Large intestine (tissue), 3 donors: ENCODE measurements around the gene SCN11A. TPM values are rescaled to one million over a fixed set of nuclear protein-coding genes. Genes with fewer than 3 reads are reported as not detected.

Experiments
- DNase-seq, 2 donors: peaks; one replicate each; pipeline versions ENCODE4 v3.0.0 to v3.0.0-alpha.2; 2013
- H3K27ac ChIP-seq: one replicate; pipeline ENCODE4 v1.5.1; 2013; ENCODE audit warnings: low read length
- H3K27me3 ChIP-seq: 2 replicates; pipeline ENCODE4 v1.6.1; 2013; ENCODE audit warnings: low read length; ENCODE audit not compliant: control insufficient read depth, insufficient read depth
- H3K36me3 ChIP-seq: 2 replicates; pipeline ENCODE4 v1.6.1; 2013; ENCODE audit warnings: low read length; ENCODE audit not compliant: control insufficient read depth, insufficient read depth
- H3K4me1 ChIP-seq: one replicate; pipeline ENCODE4 v1.6.1; 2013; ENCODE audit warnings: low read length; ENCODE audit not compliant: control insufficient read depth, insufficient read depth
- H3K4me3 ChIP-seq: one replicate; pipeline ENCODE4 v1.5.1; 2013; ENCODE audit warnings: low read length
- H3K9me3 ChIP-seq: one replicate; pipeline ENCODE4 v1.6.1; 2013; ENCODE audit warnings: mild to moderate bottlenecking, low read depth, low read length, moderate library complexity; ENCODE audit not compliant: control insufficient read depth
- WGBS: methylation state at CpG from one replicate; pipeline ENCODE4 v1.1.5; 2013; ENCODE audit warnings: low lambda C conversion rate; ENCODE audit not compliant: insufficient coverage; 5-methylcytosine and 5-hydroxymethylcytosine counted together
- polyA plus RNA-seq: library from polyadenylated mRNA; unstranded; fragments of 120-200 nt; gene quantifications from one replicate; pipeline ENCODE4 v1.2.1, GENCODE V29; 2013

SCN11A gene
- polyA plus RNA-seq, 1 donor = 1.1 TPM

DNA sequence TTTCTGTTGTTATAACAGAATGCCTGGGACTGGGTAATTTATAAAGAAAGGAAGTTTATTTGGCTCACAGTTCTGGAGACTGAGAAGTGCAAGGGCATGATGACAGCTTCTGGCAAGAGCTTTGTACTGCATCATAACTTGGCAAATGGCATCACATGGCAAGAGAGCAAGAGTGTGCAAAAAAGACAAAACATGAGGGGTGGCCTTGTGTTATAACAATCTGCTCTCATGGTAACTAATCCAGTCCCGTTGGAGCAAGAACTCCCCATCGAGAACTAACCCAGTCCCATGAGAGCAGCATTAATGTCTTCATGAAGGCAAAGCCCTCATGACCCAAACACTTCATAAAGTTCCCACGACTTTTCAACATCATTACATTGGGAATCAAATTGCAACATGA, 23.2 kb downstream of the SCN11A start:
- DNase-seq = no peak
- H3K4me3 ChIP-seq = no peak overlapping the region
- H3K36me3 ChIP-seq = no peaks in the 10 kb centered on the region
- 100% methylated on average over 1 of the region's 3 CpGs for WGBS
- no peaks in the 10 kb centered on the region for H3K9me3 ChIP-seq
- no peaks in the 10 kb centered on the region for H3K27me3 ChIP-seq
- no peak overlapping the region for H3K27ac ChIP-seq
- H3K4me1 ChIP-seq = no peaks in the 10 kb centered on the region

GRCh38 chr3:39025222-39025970, 26.3 kb downstream of the SCN11A start:
- Histone ChIP-seq H3K4me3 (no peak overlapping the region), H3K27ac (no peak overlapping the region), H3K9me3 (no peaks in the 10 kb centered on the region), H3K36me3 (no peaks in the 10 kb centered on the region), H3K27me3 (no peaks in the 10 kb centered on the region), H3K4me1 (no peaks in the 10 kb centered on the region)
- 100% methylated on average over 1 of the region's 6 CpGs for WGBS
- DNase-seq = no peak

DNA sequence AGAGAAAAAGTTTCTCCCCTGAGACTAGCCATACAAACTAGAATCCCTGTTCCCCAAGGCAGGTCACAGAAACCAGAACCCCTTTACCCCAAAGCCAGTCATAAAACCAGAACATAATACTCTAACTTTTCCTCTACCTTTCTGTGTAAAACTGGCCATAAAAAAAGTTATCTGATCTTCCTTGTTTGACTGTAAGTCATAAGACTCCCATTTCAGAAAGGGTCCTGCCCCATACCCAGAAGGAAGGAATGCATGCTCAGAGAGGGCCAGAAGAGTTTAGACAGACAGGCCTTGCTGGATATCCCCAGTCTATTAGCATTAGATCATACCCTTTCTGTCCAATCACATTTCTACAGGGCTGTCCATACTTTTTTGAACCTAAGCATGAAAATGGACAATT, 27.2 kb downstream of the SCN11A start:
- Histone ChIP-seq H3K27ac (no peak overlapping the region), H3K36me3 (no peaks in the 10 kb centered on the region), H3K4me1 (no peaks in the 10 kb centered on the region), H3K9me3 (no peaks in the 10 kb centered on the region), H3K27me3 (no peaks in the 10 kb centered on the region), H3K4me3 (no peak overlapping the region)
- no peak for DNase-seq

- H3K4me1 ChIP-seq = no peaks in the 10 kb centered on the region
- no peaks in the 10 kb centered on the region for H3K9me3 ChIP-seq
- no peak overlapping the region for H3K4me3 ChIP-seq
- DNase-seq = no peak
- no peak overlapping the region for H3K27ac ChIP-seq
- H3K36me3 ChIP-seq = no peaks in the 10 kb centered on the region
- no peaks in the 10 kb centered on the region for H3K27me3 ChIP-seq
These were observed 29.5 kb downstream of the SCN11A start for GRCh38 chr3:39022286-39022630.

- no peaks in the 10 kb centered on the region for H3K27me3 ChIP-seq
- no peak overlapping the region for H3K27ac ChIP-seq
- H3K4me3 ChIP-seq = no peak overlapping the region
- H3K4me1 ChIP-seq = no peaks in the 10 kb centered on the region
- no CpG with 5 or more reads among the region's 4 CpGs for WGBS
- no peaks in the 10 kb centered on the region for H3K36me3 ChIP-seq
- no peak for DNase-seq
- no peaks in the 10 kb centered on the region for H3K9me3 ChIP-seq
These were observed 30.1 kb downstream of the SCN11A start for GRCh38 chr3:39021465-39022285.

- no peaks in the 10 kb centered on the region for H3K27me3 ChIP-seq
- DNase-seq = no peak
- H3K4me1 ChIP-seq = no peaks in the 10 kb centered on the region
- WGBS = 100% methylated on average over 1 of the region's 1 CpG
- H3K27ac ChIP-seq = no peak overlapping the region
- H3K4me3 ChIP-seq = no peak overlapping the region
- H3K9me3 ChIP-seq = no peaks in the 10 kb centered on the region
- H3K36me3 ChIP-seq = no peaks in the 10 kb centered on the region
These were observed 30.7 kb downstream of the SCN11A start for GRCh38 chr3:39021029-39021428.

DNA sequence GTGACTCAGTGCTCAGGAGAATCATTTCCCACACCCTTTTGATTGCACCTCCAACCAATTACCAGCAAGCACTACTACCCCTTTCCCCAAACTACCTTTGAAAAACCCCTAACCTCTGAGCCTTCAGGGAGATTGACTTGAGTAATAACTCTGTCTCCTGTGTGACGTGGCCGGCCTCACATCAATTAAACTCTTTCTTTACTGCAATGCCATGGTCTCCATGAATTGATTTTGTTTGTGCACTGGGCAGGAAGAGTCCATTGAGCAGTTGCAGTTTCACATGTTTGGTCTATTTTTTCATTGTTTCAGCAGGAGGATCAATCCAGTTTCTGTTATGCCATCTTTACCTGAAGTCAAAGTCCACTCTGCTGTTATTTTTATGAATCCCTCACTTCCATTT, 32.4 kb downstream of the SCN11A start:
- no peak for DNase-seq
- H3K4me3 ChIP-seq = no peak overlapping the region
- no peaks in the 10 kb centered on the region for H3K36me3 ChIP-seq
- 80% methylated on average over 2 of the region's 2 CpGs for WGBS
- no peak overlapping the region for H3K27ac ChIP-seq
- H3K9me3 ChIP-seq = no peaks in the 10 kb centered on the region
- H3K4me1 ChIP-seq = no peaks in the 10 kb centered on the region
- H3K27me3 ChIP-seq = no peaks in the 10 kb centered on the region

DNA sequence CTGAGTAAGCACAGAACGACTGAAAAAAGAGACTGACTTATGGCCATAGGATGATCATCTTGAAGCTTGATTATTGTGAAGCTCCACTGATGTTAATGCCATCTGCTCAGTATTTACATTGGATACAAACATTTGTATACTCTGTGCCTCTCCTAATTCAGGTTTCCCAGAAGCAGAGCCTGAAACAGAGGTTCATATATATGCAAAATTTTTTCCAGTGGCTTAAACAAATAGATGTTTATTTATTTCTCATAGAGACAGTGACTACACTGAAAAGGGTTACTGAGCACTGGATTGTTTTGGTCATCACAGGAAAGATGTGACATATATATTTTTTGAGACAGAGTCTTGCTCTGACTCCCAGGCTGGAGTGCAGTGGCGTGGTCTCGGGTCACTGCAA, 36.3 kb downstream of the SCN11A start:
- Histone ChIP-seq H3K4me1 (no peaks in the 10 kb centered on the region), H3K27ac (no peak overlapping the region), H3K4me3 (no peak overlapping the region), H3K27me3 (no peaks in the 10 kb centered on the region), H3K36me3 (no peaks in the 10 kb centered on the region), H3K9me3 (no peaks in the 10 kb centered on the region)
- no CpG with 5 or more reads among the region's 3 CpGs for WGBS
- no peak for DNase-seq

DNA sequence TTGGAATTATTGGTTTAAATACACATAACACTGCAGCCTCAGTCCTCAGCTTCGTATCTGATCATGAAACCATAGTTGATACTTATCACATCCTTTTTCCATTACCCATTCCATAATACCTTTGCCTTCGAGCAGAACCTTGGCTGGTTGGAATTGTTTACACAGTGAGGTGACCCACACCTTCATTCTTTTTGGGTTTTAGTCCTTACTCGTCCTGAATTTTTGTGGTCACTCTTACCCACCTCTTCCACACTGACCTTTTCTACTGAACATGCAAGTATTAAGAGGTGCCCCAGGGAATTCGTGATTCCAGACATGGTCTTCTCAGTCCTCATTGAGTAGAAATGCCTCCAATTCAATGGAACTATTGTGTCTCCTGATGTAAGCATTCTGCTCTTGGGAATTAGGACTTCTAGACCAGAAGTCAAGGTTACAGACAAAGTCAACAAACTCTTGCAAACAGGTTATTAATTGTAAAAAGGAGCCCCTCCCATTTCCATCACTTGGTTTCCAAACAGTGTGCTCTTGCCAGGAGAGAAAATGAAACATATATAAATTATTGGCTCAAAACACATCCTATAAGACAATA, 37.7 kb downstream of the SCN11A start:
- Histone ChIP-seq H3K27ac (no peak overlapping the region), H3K4me1 (no peaks in the 10 kb centered on the region), H3K27me3 (no peaks in the 10 kb centered on the region), H3K4me3 (no peak overlapping the region), H3K9me3 (no peaks in the 10 kb centered on the region), H3K36me3 (no peaks in the 10 kb centered on the region)
- WGBS = no CpG with 5 or more reads among the region's 4 CpGs
- no peak for DNase-seq

GRCh38 chr3:39013289-39013688, 38.5 kb downstream of the SCN11A start:
- WGBS = no CpG with 5 or more reads among the region's 2 CpGs

More at GRCh38 chr3:39013289-39013688, 38.5 kb downstream of the SCN11A start:
- Histone ChIP-seq H3K4me3 (no peak overlapping the region), H3K36me3 (no peaks in the 10 kb centered on the region), H3K27ac (no peak overlapping the region), H3K27me3 (no peaks in the 10 kb centered on the region), H3K9me3 (no peaks in the 10 kb centered on the region), H3K4me1 (no peaks in the 10 kb centered on the region)
- DNase-seq = no peak
